GM21390 (cell line): ENCODE results near the gene GPATCH3.

Experiments used
- ATAC-seq: cut with Tn5 transposase; IDR thresholded peaks from one replicate; pipeline ENCODE4 v1.9.1; 2021; ENCODE audit not compliant: unreplicated experiment

Gene GPATCH3

GRCh38 chr1:26864610-26865480 is 35.4 kb downstream of the GPATCH3 start:
- peak; percentile 84 for ATAC-seq

GRCh38 chr1:26863685-26864077 is 36.6 kb downstream of the GPATCH3 start:
- no peak for ATAC-seq

- no peak for ATAC-seq
Measured at GRCh38 chr1:26862781-26863684, 37.2 kb downstream of the GPATCH3 start, which contains the start of gene SFN. TSS of gene SFN (plus strand) at chr1:26863149. CDS start at chr1:26863213, 64 bp downstream.

- no peak for ATAC-seq
Measured at GRCh38 chr1:26861889-26862378, 38.3 kb downstream of the GPATCH3 start.

GRCh38 chr1:26861286-26861701 is 39.0 kb downstream of the GPATCH3 start:
- no peak for ATAC-seq

GRCh38 chr1:26858891-26859640 is 41.2 kb downstream of the GPATCH3 start:
- ATAC-seq, result no peak

GRCh38 chr1:26858160-26858559 is 42.1 kb downstream of the GPATCH3 start:
- no peak for ATAC-seq

- ATAC-seq, result no peak
Measured at GRCh38 chr1:26857473-26858060, 42.7 kb downstream of the GPATCH3 start.

GRCh38 chr1:26856604-26857469 is 43.4 kb downstream of the GPATCH3 start:
- no peak for ATAC-seq

GRCh38 chr1:26856181-26856580 is 44.1 kb downstream of the GPATCH3 start:
- no peak for ATAC-seq

- ATAC-seq, result no peak
Measured at GRCh38 chr1:26855636-26856035, 44.6 kb downstream of the GPATCH3 start.

- ATAC-seq, result no peak
Measured at GRCh38 chr1:26854906-26855305, 45.4 kb downstream of the GPATCH3 start.

GRCh38 chr1:26853600-26853999 is 46.7 kb downstream of the GPATCH3 start:
- ATAC-seq, result no peak

- ATAC-seq, result no peak
Measured at GRCh38 chr1:26853156-26853555, 47.1 kb downstream of the GPATCH3 start.

GRCh38 chr1:26852701-26853100 is 47.6 kb downstream of the GPATCH3 start:
- ATAC-seq, result no peak

- ATAC-seq, result no peak
Measured at GRCh38 chr1:26851106-26851684, 49.1 kb downstream of the GPATCH3 start.

- ATAC-seq, result no peak
Measured at GRCh38 chr1:26848941-26849774, 51.1 kb downstream of the GPATCH3 start.

- no peak for ATAC-seq
Measured at GRCh38 chr1:26848499-26848898, 51.8 kb downstream of the GPATCH3 start.
